Cortex of kidney (tissue), 1 donor: ENCODE data around the gene LPCAT2.

Experiments used
- DNase-seq: peaks from one replicate; lab custom pipeline; 2025; lab: John Stamatoyannopoulos, UW

The LPCAT2 gene

GRCh38 chr16:55505333-55506015 lies 3.4 kb upstream of the LPCAT2 start:
- DNase-seq, result no peak

- no peak for DNase-seq
These were observed 2.8 kb upstream of the LPCAT2 start for GRCh38 chr16:55506083-55506482.

GRCh38 chr16:55506708-55507107 lies 2.2 kb upstream of the LPCAT2 start:
- DNase-seq, result no peak

- no peak for DNase-seq
These were observed 476 bp upstream of the LPCAT2 start for GRCh38 chr16:55508271-55508921.

GRCh38 chr16:55510185-55510805 lies 1.4 kb downstream of the LPCAT2 start:
- no peak for DNase-seq

GRCh38 chr16:55512941-55513340 lies 4.1 kb downstream of the LPCAT2 start:
- no peak for DNase-seq

- no peak for DNase-seq
These were observed 4.7 kb downstream of the LPCAT2 start for GRCh38 chr16:55513616-55514015.

GRCh38 chr16:55515111-55515510 lies 6.2 kb downstream of the LPCAT2 start:
- no peak for DNase-seq

- DNase-seq, result no peak
These were observed 12.9 kb downstream of the LPCAT2 start for GRCh38 chr16:55521792-55522191.

- no peak for DNase-seq
These were observed 17.6 kb downstream of the LPCAT2 start for GRCh38 chr16:55526441-55526840.

GRCh38 chr16:55527885-55528284 lies 19.0 kb downstream of the LPCAT2 start:
- no peak for DNase-seq

GRCh38 chr16:55529018-55529417 lies 20.1 kb downstream of the LPCAT2 start:
- DNase-seq, result no peak

GRCh38 chr16:55530316-55530856 lies 21.5 kb downstream of the LPCAT2 start:
- DNase-seq, result no peak

- DNase-seq, result no peak
These were observed 23.4 kb downstream of the LPCAT2 start for GRCh38 chr16:55532227-55532626.

GRCh38 chr16:55534756-55535155 lies 25.9 kb downstream of the LPCAT2 start:
- DNase-seq, result no peak

- no peak for DNase-seq
These were observed 30.2 kb downstream of the LPCAT2 start for GRCh38 chr16:55539049-55539448.

GRCh38 chr16:55539488-55539887 lies 30.6 kb downstream of the LPCAT2 start:
- DNase-seq, result no peak

- DNase-seq, result no peak
These were observed 31.3 kb downstream of the LPCAT2 start for GRCh38 chr16:55540221-55540620.

GRCh38 chr16:55542459-55543082 lies 33.7 kb downstream of the LPCAT2 start:
- DNase-seq, result no peak

GRCh38 chr16:55543472-55543871 lies 34.6 kb downstream of the LPCAT2 start:
- DNase-seq, result no peak

- no peak for DNase-seq
These were observed 43.7 kb downstream of the LPCAT2 start for GRCh38 chr16:55552621-55553020.

- no peak for DNase-seq
These were observed 46.6 kb downstream of the LPCAT2 start for GRCh38 chr16:55555436-55555835.

- no peak for DNase-seq
These were observed 48.3 kb downstream of the LPCAT2 start for GRCh38 chr16:55557186-55557585.
